KG1 (cell line): ENCODE data around the gene HCFC1R1.
A peak's percentile ranks its signal among the peaks of the same experiment; 100 is the strongest.
"Not testable (repeated sequence)": the region's sequence is repeated elsewhere in the genome, so short reads cannot be mapped to it uniquely, and the experiment has no call there.

Source experiments
- DNase-seq: peaks from one replicate; lab custom pipeline; 2025; lab: John Stamatoyannopoulos, UW

The HCFC1R1 gene

DNA sequence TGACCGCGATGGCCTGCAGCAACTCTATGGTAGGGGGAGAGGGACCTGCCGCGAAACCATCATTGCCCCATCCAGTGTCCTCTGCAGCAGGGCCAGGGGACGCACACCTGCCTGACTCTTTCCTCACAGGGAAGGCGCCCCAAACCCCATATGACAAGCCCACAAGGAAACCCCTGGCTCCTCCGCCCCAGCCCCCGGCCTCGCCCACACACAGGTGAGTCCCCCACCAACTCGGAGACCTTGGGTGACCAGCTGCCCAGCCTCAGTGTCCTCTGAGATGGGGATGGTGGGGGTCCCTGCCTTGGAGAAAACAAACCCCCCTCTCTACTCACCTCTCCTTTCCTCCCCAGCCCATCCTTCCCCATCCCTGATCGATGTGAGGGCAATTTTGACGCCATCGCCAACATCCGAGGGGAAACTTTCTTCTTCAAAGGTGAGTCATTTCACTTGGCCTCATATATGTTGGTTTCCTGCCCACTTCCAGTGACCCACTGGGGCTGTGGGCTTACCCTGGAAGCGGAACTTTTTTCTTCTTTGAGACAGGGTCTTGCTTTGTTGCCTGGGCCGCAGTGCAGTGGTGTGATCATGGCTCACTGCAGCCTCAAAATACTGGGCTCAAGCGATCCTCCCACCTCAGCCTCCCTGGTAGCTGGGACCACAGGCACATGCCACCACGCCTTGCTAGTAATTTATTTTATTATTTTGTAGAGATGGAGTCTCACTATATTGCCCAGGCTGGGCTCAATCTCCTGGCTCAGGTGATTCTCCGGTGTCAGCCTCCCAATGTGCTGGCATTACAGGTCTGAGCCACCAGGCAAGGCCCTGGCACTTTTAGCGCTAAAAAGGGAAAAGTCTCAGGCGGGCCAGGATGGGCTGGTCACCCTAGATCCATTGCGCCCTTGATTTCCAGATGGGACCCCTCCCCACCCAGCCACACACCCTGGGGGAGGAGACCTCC is 33.7 kb upstream of the HCFC1R1 start:
- DNase-seq: no peak

DNA sequence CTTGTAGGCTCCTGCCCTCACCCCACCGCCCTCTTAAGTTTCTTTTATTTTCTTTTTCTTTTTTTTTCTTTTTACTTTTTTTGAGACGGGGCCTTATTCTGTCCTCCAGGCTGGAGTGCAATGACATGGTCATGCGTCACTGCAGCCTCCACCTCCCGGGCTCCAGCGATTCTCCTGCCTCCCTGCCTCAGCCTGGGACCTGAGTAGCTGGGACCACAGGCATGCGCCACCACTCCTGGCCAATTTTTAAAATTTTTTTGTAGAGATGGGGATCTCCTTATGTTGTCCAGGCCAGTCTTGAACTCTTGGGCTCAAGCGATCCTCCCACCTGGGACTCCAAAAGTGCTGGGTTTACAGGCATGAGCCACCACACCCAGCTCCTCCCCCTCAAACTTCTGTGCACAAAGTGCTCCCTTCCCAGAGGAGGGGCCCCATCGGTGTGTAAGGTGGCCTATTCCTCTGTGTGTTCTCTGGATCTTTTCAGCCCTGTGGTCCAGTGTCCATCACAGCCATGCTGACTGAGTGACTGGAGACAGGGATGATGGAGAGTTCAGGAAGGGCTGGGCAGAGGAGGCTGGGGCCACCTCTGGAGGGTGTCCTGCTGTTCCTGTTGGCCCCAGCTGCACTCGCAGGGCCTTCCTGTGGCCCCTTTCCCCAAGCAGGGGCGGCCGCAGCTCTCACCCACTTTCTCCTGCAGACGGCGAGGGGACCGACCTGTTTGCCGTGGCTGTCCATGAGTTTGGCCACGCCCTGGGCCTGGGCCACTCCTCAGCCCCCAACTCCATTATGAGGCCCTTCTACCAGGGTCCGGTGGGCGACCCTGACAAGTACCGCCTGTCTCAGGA is 32.8 kb upstream of the HCFC1R1 start:
- no peak for DNase-seq

DNA sequence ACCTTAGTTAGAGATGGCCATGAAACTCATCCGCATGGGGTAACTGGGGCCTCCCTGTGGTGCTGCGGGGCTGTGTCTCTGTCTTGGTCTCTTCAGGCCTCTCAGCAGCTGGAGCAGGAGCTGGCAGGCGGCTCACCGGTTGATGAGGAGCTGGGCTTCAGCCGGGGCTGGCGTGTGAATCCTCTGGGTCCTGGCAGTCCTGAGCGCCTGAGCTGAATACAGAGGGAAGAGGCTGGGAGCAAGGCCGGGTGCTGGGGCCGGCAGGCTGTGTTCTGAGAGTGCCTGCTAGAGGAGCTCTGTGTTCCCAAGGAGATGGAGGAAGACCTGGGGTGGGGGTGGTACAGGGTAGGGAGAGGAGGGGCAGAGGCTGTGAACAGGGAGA is 32.0 kb upstream of the HCFC1R1 start:
- DNase-seq: not testable (repeated sequence)

DNA sequence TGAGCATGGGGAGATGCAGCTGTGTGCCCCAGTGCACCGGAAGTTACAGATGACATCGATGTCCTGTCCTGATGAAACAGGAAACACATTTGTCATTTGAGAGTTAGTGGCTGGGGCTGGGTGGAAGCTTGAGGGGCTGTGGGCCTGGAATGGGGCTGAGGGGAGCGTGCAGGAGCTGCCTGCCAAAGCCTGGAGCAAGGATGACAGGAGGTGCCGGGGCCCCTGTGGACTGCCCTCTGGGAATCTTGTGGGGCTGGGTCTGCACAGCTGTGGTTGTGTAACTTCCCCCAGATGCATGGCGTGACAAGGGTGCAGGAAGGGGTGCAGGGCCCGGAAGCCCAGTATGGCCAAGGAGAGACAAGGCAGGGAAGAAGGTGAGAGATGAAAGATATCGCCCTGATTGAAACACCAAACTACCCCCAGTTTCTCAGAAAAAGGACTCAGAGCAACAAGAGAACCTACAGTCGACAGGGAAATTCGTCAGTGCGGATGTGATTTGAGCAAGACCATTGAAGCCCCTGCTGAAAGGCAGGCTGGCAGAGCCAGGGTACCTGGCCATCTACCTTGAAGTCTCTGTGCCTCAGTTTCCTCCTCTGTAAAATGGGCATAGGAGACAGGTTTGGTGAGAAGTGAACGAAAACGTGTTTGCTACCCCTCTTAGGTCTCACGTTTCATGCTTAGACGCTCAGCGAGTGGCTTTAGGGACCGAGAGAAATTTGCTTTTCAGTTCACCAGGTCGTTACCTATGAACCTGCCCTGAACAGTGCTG is 31.4 kb upstream of the HCFC1R1 start:
- DNase-seq: peak; percentile 58

DNA sequence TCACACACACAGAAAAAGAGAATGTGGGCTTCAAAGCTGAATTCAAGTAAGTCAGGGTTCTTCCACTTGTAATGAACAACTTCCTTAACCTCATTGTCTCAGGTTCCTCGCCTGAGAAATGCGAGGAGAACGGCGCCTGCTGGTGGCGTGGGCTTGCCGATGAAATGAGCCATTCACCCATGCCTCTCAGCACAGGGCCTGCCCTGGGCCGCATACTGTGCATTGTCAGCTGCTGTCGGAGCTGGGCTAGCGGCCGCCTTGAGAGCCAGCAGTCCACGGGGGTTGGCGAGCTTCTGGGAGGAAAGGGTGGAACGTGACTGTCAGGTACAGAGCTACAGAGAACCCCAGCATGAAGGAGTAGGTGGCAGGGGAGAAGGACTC is 29.6 kb upstream of the HCFC1R1 start:
- not testable (repeated sequence) for DNase-seq

DNA sequence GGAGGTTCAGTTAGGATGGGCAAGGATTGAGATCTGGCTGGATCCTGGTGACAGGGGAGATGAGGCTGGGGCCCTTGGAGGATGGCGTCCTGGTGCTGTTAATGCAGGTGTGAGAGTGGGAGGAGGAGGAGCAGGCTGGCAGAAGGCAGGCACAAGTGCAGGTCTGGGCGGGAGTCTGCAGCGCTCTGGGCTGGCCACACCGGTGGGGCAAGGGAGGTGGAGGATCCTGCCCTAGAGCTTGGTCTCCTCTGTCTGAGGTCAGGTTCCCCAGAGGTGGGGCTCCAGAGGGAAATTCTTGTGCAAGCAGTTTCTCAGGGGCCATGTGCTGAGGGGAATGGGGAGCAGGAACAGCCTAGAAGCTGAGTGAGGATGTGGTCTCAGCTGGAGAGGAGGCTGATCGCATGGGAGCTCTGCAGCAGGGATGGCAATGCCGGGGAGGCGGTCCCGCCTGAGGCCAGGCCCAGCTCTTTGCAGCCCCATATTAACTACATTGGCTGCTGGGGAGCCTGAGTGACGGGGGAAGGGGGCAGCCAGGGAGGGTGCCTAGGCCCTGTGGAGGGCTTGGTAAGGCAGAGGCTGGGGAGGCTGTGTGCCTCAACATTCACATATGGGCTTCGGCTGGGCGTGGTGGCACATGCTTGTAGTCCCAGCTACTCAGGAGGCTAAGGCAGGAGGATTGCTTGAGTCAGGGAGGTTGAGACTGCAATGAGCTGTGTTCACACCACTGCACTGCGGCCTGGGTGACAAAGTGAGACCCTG is 29.0 kb upstream of the HCFC1R1 start:
- DNase-seq: not testable (repeated sequence)

DNA sequence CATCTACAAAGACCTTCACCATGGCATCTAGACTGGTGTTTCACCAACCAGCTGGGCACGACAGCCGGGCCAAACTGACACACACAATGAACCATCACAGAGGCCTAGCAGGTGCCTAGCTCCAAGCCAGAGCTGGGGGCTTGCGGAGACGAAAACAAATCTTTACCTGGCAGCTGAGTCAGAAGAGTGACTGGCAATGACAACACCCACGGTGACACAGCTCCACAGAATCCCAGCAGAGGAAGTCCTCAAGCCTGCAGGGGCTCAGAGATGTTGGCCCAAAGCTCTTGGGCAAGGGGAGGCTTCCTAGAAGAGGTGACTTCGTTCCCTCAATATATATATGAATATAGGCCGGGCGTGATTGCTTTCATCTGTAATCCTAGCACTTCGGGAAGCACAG is 27.8 kb upstream of the HCFC1R1 start:
- no peak for DNase-seq

DNA sequence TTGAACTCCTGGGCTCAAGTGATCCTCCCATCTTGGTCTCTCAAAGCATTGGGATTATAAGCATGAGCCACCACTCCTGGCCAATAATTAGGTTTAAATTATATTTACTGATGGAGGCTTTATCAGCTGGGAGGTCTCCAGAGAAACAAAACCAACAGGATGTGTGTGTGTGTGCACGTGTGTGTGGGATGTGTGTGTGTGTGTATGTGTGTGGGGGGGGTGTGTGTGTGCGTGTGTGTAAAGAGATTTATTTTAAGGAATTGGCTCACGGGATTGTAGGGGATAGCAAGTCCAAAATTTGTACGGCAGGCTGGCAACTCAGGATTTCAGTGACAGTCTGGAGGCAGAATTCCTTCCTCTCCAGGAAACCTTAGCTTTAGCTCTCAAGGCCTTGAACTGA is 27.3 kb upstream of the HCFC1R1 start:
- DNase-seq: no peak

DNA sequence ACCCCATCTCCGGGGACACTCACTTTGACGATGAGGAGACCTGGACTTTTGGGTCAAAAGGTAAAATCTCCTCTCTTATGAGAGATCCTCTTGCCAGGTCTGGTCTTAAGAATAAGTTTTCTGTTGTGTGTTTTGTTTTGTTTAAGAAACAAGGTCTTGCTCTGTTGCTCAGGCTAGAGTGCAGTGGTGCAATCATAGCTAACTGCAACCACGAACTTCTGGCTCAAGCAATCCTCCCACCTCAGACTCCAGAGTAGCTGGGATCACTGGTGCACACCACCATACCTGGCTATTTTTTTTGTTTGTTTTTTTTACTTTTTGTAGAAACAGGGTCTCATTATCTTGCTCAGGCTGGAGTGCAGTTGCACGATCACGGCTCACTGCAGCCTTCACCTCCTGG is 26.7 kb upstream of the HCFC1R1 start:
- no peak for DNase-seq

DNA sequence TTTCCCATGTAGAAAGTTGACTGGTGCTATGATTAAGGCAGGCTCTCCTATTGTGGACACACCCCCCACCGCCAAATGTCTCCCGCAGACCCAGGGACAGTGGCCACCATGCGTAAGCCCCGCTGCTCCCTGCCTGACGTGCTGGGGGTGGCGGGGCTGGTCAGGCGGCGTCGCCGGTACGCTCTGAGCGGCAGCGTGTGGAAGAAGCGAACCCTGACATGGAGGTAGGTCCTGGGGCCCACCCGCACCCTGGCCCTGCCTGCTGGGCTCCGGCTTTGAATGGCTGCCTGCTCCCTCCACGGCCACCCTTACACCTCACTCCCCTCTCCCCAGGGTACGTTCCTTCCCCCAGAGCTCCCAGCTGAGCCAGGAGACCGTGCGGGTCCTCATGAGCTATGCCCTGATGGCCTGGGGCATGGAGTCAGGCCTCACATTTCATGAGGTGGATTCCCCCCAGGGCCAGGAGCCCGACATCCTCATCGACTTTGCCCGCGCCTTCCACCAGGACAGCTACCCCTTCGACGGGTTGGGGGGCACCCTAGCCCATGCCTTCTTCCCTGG is 26.3 kb upstream of the HCFC1R1 start:
- DNase-seq: no peak

DNA sequence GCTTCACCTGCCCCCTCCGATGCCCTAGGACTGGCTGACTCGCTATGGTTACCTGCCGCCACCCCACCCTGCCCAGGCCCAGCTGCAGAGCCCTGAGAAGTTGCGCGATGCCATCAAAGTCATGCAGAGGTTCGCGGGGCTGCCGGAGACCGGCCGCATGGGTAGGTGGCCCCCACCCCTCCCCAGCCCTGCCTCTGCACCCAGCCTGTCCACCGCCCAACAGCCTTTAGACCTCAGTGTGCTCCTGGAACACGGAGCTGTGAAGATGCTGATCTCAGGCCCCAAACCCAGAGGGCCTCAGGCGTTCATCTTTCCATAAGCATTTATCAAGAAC is 23.6 kb upstream of the HCFC1R1 start:
- DNase-seq: no peak

DNA sequence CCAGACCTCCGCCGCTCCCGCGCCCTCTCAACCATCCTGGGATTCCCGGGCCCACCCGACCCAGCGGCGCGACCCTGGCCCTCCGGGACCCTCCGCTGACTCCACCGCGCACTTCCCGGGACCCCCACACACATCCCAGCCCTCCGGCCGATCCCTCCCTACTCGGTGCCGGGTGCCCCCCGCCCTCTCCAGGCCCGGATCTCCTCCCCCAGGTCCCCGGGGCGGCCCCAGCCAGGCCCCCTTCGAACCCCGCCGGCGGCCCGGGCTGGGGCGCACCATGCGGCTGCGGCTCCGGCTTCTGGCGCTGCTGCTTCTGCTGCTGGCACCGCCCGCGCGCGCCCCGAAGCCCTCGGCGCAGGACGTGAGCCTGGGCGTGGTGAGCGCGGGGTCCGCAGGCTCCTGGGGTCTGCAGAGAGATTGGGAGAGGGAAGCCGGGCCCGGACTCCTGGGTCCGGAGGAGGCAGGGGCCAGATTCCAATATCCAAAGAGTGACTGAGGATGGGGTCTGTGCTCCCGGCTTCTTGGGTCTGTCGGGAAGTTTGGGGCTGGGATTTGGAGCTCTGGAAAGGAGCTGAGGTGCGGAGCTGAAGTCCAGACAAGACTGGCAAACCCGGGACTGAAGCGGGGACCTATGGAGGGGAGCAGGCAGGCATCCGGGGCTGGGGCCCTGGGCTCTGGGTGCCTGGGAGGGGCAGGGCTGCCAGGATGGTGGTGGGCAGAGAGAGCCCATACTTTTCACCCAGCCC is 23.1 kb upstream of the HCFC1R1 start:
- no peak for DNase-seq

DNA sequence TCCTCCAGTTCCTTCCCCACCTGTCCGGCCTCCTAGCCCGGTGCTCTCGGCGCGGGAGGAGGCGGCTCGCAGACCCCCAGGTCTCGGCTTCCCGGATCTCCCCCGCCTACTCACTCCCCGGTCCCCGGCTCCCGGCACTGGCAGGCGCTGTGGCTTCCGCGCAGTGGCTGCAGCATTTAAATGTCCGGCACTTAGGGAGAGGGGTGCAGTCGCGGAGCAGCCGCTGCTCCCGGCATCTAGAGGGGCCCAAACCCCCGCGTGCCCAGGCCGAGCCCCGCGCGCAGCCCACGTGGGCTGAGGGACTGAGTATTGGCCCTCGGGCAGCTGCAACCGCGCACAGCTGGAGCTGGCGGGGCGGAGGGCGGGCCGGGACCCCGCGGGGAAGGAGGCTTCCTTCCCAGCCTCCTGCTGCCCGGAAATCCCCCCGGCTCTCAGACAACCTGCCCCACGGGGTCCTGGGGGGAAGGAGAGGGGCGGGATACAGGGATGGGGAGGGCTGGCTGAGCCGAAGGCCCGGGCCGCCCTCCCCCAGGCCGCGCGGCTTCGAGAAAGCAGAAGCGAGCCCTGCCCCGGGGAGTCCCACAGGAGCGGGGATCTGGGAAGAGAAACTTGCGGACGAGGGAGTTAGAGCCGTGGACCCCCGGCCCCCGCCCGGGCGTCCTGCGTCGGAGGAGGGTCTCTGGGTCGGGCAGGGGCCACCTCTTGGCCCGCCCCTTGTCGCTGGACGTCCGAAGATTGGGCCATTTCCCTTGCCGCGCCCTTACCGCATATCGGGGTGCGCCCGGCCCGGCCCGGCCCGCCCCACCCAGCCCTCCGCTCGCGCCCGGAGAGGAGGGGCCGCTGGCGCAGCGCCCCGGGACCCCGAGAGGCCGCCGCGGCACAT is 22.3 kb upstream of the HCFC1R1 start, which contains the start of gene MMP25:
Gene MMP25, plus strand, starts transcription at position 804 of the 883 bp plus-strand sequence. CDS start 357 bp downstream, outside the sequence.
- DNase-seq: no peak

DNA sequence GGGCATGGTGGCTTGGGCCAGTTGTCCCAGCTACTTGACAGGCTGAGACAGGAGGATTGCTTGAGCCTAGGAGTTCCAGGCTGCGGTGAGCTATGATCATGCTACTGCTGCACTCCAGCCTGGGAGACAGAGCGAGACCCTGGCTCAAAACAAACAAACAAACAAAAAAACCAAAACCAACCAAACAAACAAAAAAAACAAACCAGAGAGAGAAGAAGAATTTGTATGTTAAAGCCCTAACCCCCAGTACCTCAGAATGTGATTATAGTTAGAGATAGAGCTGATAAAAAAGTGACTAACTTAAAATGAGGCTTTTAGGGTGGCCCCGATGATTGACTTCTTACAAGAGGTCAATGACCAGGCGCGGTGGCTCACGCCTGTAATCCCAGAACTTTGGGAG is 21.0 kb upstream of the HCFC1R1 start:
- no peak for DNase-seq

DNA sequence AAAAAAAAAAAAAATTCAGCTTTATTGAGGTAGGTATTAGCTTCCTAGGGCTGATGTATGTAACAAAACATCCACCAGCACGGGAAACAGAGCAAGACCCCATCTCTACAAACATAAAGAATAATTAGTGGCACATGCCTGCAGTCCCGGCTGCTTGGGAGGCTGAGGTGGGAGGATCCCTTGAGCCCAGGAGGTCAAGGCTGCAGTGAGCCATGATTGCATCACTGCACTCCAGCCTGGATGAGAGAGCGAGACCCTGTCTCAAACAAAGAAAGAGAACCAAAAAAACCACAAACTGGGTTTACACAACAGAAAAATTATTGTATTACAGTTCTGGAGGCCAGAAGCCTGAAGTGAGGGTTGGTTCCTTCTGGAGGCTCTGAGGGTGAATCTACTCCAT is 18.6 kb upstream of the HCFC1R1 start:
- DNase-seq: no peak

DNA sequence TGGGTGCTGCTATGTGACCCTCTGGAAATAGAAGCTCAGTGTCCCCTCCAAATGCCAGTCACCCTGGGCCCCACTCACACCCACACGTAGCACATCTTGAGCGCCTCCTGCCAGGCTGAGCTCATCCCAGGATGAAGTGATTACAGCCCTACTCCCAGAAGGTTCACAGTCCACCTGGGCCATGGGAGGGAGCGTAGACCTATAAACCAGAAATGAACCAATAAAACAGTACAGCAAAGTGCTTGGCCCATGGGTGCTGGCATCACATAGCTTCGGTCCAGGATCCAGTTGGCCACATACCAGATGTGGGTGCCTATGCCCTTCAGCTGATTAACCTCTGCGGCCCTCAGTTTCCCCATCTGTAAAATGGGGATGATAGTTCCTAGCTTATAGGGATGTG is 15.2 kb upstream of the HCFC1R1 start:
- no peak for DNase-seq

DNA sequence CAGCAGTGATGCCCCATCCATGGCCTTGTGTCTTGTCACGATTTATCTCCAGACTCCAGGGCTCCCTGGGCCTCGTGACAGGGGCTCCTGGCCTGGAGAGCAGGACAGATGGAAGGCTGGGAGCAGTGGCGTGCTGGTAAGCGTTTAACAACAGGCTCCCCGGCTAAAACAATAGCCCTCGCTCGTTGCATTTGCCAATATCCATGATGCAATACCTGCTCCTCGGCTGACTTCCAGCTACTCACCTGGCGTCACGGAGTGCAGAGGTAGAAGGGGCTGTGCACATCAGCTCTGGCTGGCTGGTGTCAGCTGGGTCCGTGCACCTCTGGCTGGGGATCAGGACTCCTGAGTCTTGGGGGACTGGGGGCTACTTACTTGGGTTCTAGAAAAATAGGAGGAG is 14.5 kb upstream of the HCFC1R1 start:
- DNase-seq: no peak

DNA sequence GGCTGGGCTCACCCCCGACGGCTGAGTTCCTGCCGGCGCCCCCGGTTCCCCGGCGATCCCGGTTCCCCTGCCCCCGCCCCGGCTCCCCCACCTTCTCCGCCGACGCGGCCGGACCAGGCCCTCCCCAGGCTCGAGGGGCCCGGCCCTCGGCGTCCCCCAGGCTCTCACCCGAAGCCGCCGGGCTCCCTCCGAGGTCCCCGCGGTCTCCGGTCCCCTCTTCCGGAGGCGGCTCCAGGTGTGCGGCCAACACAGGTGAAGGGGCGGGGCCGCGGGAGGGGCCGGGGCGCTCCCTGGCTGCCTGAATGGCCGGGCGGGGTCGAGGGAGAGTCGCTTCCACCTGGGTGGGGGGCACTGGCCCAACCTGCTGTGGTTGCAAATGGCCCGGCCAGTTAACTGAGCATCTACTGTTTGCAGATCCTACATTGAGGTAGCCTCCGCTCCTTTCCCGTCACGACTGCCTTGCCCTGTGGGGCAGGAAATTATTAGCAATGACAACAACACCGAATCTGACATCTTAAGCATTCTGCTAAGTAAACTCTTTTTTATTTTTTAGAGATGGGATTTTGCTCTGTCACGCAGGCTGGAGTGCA is 13.1 kb upstream of the HCFC1R1 start, which contains the start of gene BICDL2:
Gene BICDL2, minus strand, starts transcription at position 219 of the 590 bp plus-strand sequence. CDS start 1,448 bp downstream, outside the sequence.
- DNase-seq: no peak
